Muscle layer of duodenum (tissue), 2 donors: ENCODE data around the gene ZBTB3.
A peak's percentile ranks its signal among the peaks of the same experiment; 100 is the strongest.
"Not testable (repeated sequence)": the region's sequence is repeated elsewhere in the genome, so short reads cannot be mapped to it uniquely, and the experiment has no call there.

ENCODE experiments used
- H3K27ac ChIP-seq: one replicate; pipeline ENCODE4 v1.7.0; 2013; ENCODE audit warnings: mild to moderate bottlenecking, low read length
- H3K27me3 ChIP-seq: one replicate; pipeline ENCODE4 v1.7.0; 2013; ENCODE audit warnings: low read depth, mild to moderate bottlenecking, control low read depth, low read length
- H3K36me3 ChIP-seq, 2 donors: one replicate each; pipeline ENCODE4 v1.7.0; 2013; ENCODE audit warnings: low read length in 2 of 2, control low read depth in 1 of 2, mild to moderate bottlenecking in 1 of 2; ENCODE audit not compliant: insufficient read depth in 2 of 2, control insufficient read depth in 1 of 2
- H3K4me1 ChIP-seq, 2 donors: one replicate each; pipeline ENCODE4 v1.7.0; 2013; ENCODE audit warnings: low read length in 2 of 2, mild to moderate bottlenecking in 2 of 2, control low read depth in 1 of 2, moderate library complexity in 1 of 2; ENCODE audit not compliant: insufficient read depth in 2 of 2, control insufficient read depth in 1 of 2
- H3K4me3 ChIP-seq, 2 donors: one replicate each; pipeline ENCODE4 v1.7.0; 2013; ENCODE audit warnings: low read length in 2 of 2, low read depth in 1 of 2, mild to moderate bottlenecking in 1 of 2
- H3K9me3 ChIP-seq, 2 donors: one replicate each; pipeline ENCODE4 v1.7.0; 2013; ENCODE audit warnings: low read length in 2 of 2, control low read depth in 1 of 2, mild to moderate bottlenecking in 1 of 2; ENCODE audit not compliant: control insufficient read depth in 1 of 2
- donor health status: healthy.

Gene ZBTB3

DNA sequence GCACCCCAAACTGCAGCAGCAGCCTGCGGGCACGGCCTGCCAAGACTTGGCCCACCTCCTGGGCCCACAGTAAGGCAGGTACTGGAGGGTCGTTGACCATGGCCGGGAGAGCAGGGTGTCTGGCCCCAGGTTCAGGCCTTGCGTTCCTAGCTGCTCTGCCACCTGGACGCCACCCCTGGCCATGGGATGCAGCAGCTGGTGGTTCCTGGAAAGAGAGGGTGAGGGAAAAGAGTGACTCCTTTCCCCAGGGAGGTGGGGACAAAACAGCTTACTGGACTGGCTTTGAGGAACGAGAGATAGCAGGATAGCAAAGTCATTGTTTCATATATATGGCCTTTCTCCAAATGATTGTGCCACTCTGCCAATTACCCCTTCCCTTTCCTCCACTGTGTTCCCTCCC lies 48.5 kb downstream of the ZBTB3 start:
- H3K36me3 ChIP-seq: peaks cover 2 to 3% of the 10 kb centered on the region in 2 donors
- H3K27ac ChIP-seq: peak overlapping the region; percentile 88
- H3K4me1 ChIP-seq: peaks cover 22 to 39% of the 10 kb centered on the region in 2 donors
- no peaks in the 10 kb centered on the region for H3K9me3 ChIP-seq
- no peaks in the 10 kb centered on the region for H3K27me3 ChIP-seq
- H3K4me3 ChIP-seq: peak overlapping the region; percentile 79 to 91

DNA sequence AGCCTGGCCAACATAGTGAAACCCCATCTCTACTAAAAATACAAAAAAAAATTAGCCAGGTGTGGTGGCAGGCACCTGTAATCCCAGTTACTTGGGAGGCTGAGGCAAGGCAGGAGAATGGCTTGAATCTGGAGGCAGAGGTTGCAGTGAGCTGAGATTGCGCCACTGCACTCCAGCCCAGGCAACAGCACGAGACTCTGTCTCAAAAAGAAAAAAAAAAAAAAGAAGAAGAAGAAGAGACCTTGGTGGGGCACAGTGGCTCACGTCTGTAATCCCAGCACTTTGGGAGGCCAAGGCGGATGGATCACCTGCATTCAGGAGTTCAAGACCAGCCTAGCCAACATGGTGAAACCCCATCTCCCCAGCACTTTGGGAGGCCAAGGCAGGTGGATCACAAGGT lies 50.0 kb downstream of the ZBTB3 start:
- not testable (repeated sequence) for H3K9me3 ChIP-seq, H3K36me3 ChIP-seq, H3K4me3 ChIP-seq

DNA sequence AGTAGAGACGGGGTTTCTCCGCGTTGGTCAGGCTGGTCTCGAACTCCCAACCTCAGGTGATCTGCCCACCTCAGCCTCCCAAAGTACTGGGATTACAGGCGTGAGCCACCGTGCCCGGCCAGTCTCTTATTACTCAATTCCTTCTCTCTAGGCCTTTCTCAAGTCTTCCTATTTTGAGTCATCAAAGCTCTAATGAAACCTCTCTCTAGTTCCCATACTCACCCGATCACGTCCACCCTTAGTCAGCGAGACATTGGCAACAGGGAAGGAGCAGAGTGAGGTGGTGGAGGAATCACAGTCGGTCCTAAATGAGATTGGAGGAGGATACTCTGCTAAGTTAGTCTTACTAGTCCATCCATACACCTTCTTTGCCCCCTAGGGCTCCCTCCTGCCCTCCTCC lies 51.7 kb downstream of the ZBTB3 start:
- H3K27ac ChIP-seq: no peak overlapping the region
- peaks cover 13 to 19% of the 10 kb centered on the region in 2 donors for H3K4me1 ChIP-seq
- peaks cover 0 to 3% of the 10 kb centered on the region in 2 donors for H3K36me3 ChIP-seq
- H3K4me3 ChIP-seq: no peak overlapping the region
- H3K27me3 ChIP-seq: no peaks in the 10 kb centered on the region
- H3K9me3 ChIP-seq: no peaks in the 10 kb centered on the region

More for the DNA sequence above, 50.0 kb downstream of the ZBTB3 start:
- H3K27me3 ChIP-seq, H3K27ac ChIP-seq: not testable (repeated sequence)
- peaks cover 17 to 33% of the 10 kb centered on the region in 2 donors for H3K4me1 ChIP-seq
